Fibroblast of lung (primary cell): ENCODE measurements around the gene PCSK6. TPM values are rescaled to one million over a fixed set of nuclear protein-coding genes. Genes with fewer than 3 reads are reported as not detected.

Experiments used
- DNase-seq, 2 donors: peaks; one replicate each; pipeline versions ENCODE4 v3.0.0 to v3.0.0-alpha.2; 2010; ENCODE audit warnings: low read depth in 2 of 2
- H2AFZ ChIP-seq: 2 replicates; pipeline ENCODE4 v1.5.1; 2012; ENCODE audit warnings: low read length, control low read depth, inconsistent platforms
- H3K27ac ChIP-seq: 2 replicates; pipeline ENCODE4 v1.5.1; 2011; ENCODE audit warnings: low read length, control low read depth; ENCODE audit not compliant: insufficient read depth
- H3K27me3 ChIP-seq: 2 replicates; pipeline ENCODE4 v1.5.1; 2011; ENCODE audit warnings: mild to moderate bottlenecking, low read length; ENCODE audit not compliant: control insufficient read depth, insufficient read depth
- H3K36me3 ChIP-seq: 2 replicates; pipeline ENCODE4 v1.5.1; 2011; ENCODE audit warnings: low read length; ENCODE audit not compliant: control insufficient read depth, insufficient read depth
- H3K4me1 ChIP-seq: 2 replicates; pipeline ENCODE4 v1.5.1; 2011; ENCODE audit warnings: low read length; ENCODE audit not compliant: control insufficient read depth, insufficient read depth; ENCODE audit errors: extremely low read depth
- H3K4me2 ChIP-seq: 2 replicates; pipeline ENCODE4 v1.5.1; 2011; ENCODE audit warnings: low read length, control low read depth; ENCODE audit not compliant: insufficient read depth; ENCODE audit errors: extremely low read depth
- H3K4me3 ChIP-seq, 4 experiments: fragments of 200-600 bp in 1 of 4; sonication (generic) in 1 of 4; replicated peaks in 1 of 4; 2 replicates each; pipeline ENCODE4 v1.5.1; 2011 to 2016; ENCODE audit warnings: low read length in 4 of 4, low read depth in 3 of 4, mild to moderate bottlenecking in 3 of 4, control low read depth in 2 of 4, inconsistent platforms in 1 of 4, mixed read lengths in 1 of 4; ENCODE audit not compliant: insufficient read depth in 1 of 4; ENCODE audit errors: control extremely low read depth in 1 of 4
- H3K79me2 ChIP-seq: 2 replicates; pipeline ENCODE4 v1.5.1; 2012; ENCODE audit warnings: mild to moderate bottlenecking, low read length, inconsistent platforms; ENCODE audit not compliant: control insufficient read depth, insufficient read depth
- H3K9ac ChIP-seq: 2 replicates; pipeline ENCODE4 v1.5.1; 2011; ENCODE audit warnings: mild to moderate bottlenecking, low read length, control low read depth; ENCODE audit not compliant: insufficient read depth
- H3K9me3 ChIP-seq: 2 replicates; pipeline ENCODE4 v1.5.1; 2012; ENCODE audit warnings: low read depth, low read length; ENCODE audit not compliant: control insufficient read depth, insufficient read depth
- H4K20me1 ChIP-seq: 2 replicates; pipeline ENCODE4 v1.5.1; 2011; ENCODE audit warnings: low read length; ENCODE audit not compliant: control insufficient read depth, insufficient read depth; ENCODE audit errors: extremely low read depth
- CTCF ChIP-seq, 2 donors: IDR thresholded peaks in 1 of 2; conservative IDR thresholded peaks in 1 of 2; 1 replicate in 1 of 2; 2 replicates in 1 of 2; pipeline ENCODE4 v1.5.1; 2011 to 2012; ENCODE audit warnings: low read length in 2 of 2, control low read depth in 1 of 2, inconsistent platforms in 1 of 2, low read depth in 1 of 2, mild to moderate bottlenecking in 1 of 2
- EZH2 ChIP-seq: IDR thresholded peaks from 2 replicates; pipeline ENCODE4 v1.5.1; 2012; ENCODE audit warnings: low read length, control low read depth, mild to moderate bottlenecking; ENCODE audit errors: missing control alignments
- polyA plus RNA-seq, 2 donors: library from polyadenylated mRNA; depleted of rRNA in 1 of 2; stranded (reverse) in 1 of 2; unstranded in 1 of 2; fragments of >200 nt; gene quantifications; 2 replicates each; pipeline ENCODE4 v1.2.1, GENCODE V29; 2011 to 2012; ENCODE audit warnings: missing spikeins in 1 of 2
- total RNA-seq: library from RNA; depleted of rRNA; stranded (reverse); fragments of >200 nt; gene quantifications from 2 replicates; pipeline ENCODE4 v1.2.1, GENCODE V29; 2014

PCSK6 gene
- total and polyA plus RNA-seq, 2 donors (not counting 1 experiment from before 2014, with no cell fraction given) = 0.02 to 0.83 TPM

DNA sequence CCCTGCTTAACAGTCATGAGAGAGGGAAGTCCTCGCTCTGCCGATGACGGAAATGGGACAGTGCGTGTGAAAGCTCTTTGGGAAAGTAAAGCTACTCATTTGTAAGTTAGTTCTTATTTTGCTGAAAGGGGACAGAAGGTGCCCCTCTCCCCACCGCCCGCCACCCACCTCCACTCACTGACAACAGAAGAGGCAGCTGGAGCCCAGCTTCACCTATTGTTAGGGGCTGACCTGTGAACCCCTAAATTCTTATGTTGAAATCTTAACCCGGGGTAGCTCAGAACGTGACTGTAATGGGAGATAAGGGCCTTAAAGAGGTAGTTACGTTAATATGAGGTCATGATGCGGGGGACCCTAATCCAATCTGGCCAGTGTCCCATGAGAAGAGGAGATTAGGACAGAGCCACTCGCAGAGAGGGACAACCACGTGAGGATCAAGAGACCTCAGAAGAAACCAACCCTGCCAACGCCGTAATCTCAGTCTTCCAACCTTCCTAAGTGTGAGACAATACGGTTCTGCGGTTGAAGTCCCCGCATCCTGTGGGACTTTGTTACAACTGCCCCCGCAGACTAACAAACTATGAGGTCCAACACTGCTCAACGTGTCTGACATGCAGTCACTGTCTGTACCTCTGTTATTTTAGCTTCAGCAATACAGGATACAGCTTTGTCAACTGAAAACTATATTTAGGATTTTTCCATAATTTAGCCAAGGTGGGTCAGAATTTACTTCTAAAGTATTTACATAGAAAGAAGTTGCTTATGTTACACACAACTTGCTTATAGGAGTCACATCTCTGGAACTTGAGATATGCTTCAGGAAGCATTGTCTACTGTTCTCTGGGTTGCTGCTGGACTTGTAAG lies 51.7 kb downstream of the PCSK6 start:
- Histone ChIP-seq H3K9me3 (no peaks in the 10 kb centered on the region), H3K36me3 (no peaks in the 10 kb centered on the region), H3K4me3 (no peak overlapping the region), H3K27ac (no peak overlapping the region), H3K79me2 (no peaks in the 10 kb centered on the region), H2AFZ (no peak overlapping the region), H3K4me2 (no peak overlapping the region), H3K27me3 (peaks cover 3% of the 10 kb centered on the region), H4K20me1 (no peaks in the 10 kb centered on the region), H3K9ac (no peak overlapping the region), H3K4me1 (no peaks in the 10 kb centered on the region)
- TF ChIP-seq EZH2 = no peak
- no peak for TF ChIP-seq CTCF (conservative IDR thresholded peaks at IDR 0.05 in 1 of 2, IDR thresholded peaks at IDR 0.05 in 1 of 2; ENCODE audit: low read depth in 1 of 2, low read length in 2 of 2)
- no peak for DNase-seq

DNA sequence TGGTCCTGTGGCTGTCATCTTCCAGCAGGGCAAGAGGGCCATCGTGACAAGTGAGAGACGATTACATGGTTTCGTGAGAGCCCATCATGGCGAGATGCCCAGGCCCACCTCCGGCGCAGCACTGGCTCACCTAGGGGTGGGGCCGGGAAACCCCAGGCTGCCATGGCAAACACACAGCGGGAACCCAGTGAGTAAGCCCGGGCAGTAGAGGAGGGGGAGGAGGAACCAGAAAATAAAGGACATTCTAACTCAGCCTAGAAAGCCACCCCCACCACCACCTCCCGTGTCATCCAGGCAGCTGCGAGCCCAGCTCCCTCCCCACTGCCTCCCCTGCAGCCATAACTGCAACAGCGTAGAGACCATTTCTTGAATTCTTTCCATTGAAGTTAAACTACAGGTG lies 52.3 kb downstream of the PCSK6 start:
- no peaks in the 10 kb centered on the region for H3K79me2 ChIP-seq
- H3K9ac ChIP-seq = no peak overlapping the region
- no peak for DNase-seq
- TF ChIP-seq EZH2 (no peak), CTCF (conservative IDR thresholded peaks at IDR 0.05 in 1 of 2, IDR thresholded peaks at IDR 0.05 in 1 of 2; ENCODE audit: low read depth in 1 of 2, low read length in 2 of 2) (no peak)
- H2AFZ ChIP-seq = no peak overlapping the region
- H3K27ac ChIP-seq = no peak overlapping the region
- H4K20me1 ChIP-seq = no peaks in the 10 kb centered on the region
- H3K9me3 ChIP-seq = no peaks in the 10 kb centered on the region
- no peak overlapping the region for H3K4me3 ChIP-seq
- no peaks in the 10 kb centered on the region for H3K36me3 ChIP-seq
- H3K4me1 ChIP-seq = no peaks in the 10 kb centered on the region
- H3K27me3 ChIP-seq = peaks cover 3% of the 10 kb centered on the region
- H3K4me2 ChIP-seq = no peak overlapping the region

GRCh38 chr15:101436526-101436925 lies 53.0 kb downstream of the PCSK6 start:
- Histone ChIP-seq H2AFZ (no peak overlapping the region), H3K79me2 (no peaks in the 10 kb centered on the region), H3K4me3 (no peak overlapping the region), H3K27ac (no peak overlapping the region), H3K4me1 (no peaks in the 10 kb centered on the region), H3K9me3 (no peaks in the 10 kb centered on the region), H3K27me3 (peaks cover 3% of the 10 kb centered on the region), H3K36me3 (no peaks in the 10 kb centered on the region), H3K9ac (no peak overlapping the region), H4K20me1 (no peaks in the 10 kb centered on the region), H3K4me2 (no peak overlapping the region)
- TF ChIP-seq EZH2 (no peak), CTCF (conservative IDR thresholded peaks at IDR 0.05 in 1 of 2, IDR thresholded peaks at IDR 0.05 in 1 of 2; ENCODE audit: low read depth in 1 of 2, low read length in 2 of 2) (no peak)
- DNase-seq = no peak
